ENCODE results near the gene CLTC.
"Not testable (repeated sequence)": the region's sequence is repeated elsewhere in the genome, so short reads cannot be mapped to it uniquely, and the experiment has no call there.

Gene CLTC

DNA sequence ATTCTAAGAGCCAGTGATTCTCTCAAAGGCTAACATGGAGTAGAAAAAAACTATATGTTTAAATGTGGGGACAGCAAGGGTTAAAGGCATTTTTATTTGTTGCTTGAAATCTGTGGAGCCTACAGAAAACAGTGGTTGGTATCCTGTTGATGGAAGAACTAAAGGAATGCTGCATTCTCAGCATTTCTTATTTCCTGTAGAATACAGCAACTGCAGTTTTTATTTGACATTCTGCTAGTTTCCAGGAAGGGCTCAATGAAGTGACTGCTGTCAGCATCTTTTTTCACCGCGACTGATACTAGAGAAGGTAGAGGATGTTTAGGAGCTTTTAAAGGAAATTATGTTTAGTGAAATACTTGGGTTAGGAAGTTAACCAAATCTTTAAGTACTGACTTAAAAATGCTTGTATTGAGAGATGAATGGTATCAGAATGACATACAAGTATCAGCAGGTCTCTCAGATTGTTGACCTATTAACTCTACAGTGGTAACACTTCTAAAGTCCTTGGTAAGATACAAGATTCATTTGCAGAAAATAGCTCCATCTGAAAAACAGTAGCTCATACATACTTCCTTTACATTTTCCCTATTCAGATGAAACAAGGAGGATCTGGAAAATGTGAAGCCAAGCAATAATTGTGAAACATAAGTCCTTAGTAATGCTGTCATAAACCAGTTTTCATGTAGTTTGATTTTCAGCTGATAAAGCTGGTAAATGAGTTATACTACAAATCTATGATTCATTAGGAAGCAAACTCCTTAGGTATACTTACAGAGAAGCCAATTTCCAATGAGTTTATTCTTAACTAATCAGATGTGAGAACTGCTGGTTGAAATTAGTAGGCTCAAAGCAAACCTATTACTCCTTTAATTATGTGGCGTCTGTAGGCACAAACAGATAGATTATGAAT lies 15.2 kb downstream of the CLTC start:
- no peak for DNase-seq

DNA sequence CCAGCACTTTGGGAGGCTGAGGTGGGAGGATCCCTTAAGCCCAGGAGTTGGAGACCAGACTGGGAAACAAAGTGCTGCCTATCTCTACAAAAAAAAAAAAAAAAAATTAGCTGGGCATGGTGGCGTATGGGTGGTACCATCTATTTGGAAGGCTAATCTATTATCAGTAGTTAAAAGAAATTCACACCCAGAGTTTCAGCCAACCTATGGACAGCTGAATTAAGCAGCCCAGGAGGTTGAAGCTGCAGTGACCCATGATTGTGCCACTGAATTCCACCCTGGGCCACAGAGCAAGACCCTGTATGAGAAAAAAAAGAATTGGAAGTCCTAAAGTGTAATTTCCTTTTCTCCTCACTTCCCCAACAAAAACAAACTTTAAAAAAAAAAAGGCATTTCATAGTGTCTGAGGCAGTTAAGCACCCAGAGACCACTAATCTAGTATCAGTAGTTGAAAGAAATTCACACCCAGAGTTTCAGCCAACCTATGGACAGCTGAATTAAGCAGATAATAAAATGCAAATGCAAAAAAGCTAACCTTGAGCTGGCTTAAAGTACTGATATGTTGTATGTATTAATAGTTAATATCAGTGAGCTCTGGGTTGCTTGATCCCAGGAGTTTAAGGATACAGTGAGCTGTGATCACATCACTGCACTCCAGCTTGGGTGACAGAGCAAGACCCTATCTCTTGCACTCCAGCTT lies 18.1 kb downstream of the CLTC start:
- DNase-seq = no peak

DNA sequence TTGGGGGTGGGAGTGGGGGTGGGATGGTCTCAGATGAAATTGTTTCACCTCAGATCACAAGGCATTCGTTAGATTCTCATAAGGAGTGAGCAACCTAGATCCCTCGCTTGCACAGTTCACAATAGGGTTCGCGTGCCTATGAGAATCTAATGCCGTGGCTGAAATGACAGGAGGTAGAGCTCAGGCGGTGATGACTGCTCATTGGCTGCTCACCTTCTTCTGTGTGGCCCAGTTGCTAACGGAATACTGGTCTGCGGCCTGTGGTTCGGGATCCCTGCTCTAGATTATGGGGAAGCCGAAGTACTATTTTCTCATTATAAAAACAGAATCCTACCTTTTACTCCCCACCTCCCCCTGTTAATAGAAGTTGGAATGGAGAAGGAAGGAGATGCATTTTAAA lies 18.9 kb downstream of the CLTC start:
- no peak for DNase-seq

DNA sequence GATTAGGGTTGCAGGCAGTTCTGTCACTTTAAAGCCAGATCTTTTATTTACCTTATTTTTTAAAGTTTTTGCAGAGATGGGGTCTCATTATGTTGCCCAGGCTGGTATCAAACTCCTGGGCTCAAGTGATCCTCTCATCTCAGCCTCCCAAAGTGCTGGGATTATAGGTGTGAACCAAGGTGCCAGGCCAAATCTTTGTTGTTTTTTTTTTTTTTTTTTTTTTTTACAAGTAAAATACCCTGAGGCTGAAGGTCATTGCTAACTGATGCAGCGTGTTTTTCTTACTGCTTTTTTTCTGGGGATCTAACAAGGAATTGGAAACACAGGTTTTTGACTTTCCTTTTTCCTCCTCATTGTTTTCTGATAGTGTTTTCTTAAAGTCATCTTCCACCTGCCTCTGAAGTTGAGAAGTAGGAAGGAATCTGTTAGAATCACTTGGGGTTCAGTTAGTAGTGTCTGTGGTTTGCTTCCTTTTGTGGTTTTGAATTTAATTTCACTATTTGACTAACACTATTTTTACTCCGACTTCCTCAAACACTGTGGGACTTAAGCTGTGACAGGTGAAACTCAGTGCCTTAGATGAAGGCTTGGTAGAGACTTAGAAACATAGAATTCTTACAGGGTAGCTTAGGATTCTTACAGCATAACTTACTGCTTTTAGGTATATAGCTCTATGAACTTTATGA lies 22.2 kb downstream of the CLTC start:
- DNase-seq = no peak

DNA sequence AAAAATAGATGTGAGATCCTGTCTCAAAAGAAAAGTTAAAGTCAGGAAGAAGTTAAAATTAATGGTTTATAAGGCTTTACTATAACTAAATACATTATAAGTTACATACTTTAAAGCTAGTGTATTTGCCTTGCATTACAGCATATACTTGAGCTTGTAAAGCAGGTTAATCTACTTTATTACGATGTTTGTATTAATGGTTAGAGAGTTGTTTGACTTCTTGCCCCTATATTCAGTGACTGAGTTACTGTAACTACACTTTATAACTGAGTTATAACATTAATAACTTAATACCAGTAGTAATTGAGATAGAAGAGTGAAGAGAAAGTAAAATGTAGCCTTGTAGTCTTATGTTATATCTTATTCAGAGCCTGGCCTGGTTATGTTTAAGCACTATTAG lies 22.9 kb downstream of the CLTC start:
- no peak for DNase-seq

DNA sequence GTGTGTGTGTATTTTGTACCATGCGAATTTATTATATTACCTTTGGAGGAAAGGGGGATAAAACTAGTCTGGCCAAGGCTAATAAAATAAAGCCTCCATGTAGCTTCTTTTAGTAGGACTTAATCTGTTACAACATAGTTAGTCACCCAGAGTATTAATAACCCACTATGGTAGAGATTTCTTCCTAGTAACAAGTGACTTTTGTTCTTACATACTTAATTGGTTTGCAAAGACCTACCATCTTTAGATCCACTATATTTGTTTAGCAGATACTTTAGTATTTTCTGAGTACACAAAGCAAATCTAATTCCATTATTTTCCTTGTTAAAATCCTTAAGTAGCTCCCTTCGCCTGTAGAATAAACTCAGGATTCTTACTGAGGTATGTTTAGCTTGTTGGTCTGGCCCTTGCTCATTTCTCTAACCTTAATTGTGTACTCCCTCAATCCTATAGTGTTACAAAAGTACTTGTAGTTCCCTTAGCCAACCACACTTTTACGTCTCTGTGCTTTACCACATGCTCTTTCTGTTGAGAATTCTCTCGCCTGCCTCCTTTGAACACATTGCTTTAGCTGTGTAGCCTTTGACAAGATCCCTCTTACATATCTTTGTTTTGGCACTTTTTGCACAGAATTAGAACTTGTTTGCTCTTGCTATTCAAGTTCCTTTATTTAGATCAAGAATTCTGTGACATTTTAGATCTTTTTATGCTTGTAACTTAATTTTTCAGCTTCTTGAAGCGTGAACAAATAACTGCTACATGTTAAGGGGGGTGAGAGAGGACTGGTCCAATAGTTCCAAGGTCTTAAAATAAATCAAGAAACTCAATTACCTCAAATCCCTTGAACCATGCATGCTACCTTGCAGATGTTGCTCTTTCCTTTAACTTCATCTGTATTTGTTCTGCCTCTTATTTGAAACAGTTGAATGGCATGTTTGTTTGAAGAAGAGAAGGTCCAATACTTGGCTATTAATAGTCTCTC lies 23.8 kb downstream of the CLTC start:
- no peak for DNase-seq

DNA sequence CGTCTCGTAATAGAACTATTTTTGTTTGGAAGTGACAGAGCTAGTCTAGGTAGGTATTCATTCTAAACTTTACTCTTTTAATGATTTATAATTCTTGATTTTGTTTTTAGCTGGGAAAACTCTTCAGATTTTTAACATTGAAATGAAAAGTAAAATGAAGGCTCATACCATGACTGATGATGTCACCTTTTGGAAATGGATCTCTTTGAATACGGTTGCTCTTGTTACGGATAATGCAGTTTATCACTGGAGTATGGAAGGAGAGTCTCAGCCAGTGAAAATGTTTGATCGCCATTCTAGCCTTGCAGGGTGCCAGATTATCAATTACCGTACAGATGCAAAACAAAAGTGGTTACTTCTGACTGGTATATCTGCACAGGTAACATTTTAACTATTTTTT lies 27.6 kb downstream of the CLTC start:
- no peak for DNase-seq

DNA sequence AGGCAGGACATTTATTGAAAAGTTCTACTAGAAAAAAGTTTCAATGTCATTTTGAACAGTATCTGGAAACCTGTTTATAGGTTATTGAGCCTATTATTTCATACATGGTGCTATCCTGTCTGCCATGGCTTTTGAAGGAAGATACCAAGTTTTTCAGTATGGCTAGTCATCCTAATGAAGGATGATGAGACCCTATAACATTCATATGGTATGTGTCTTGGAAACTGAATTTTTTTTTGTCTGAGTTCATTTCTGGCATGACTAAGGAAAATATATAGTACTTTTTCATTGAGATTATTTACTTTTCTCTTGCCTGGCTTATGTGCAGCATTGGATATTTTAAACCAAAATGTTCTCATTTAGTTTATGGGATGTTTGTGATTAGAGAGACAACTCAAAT lies 30.2 kb downstream of the CLTC start:
- DNase-seq = no peak

DNA sequence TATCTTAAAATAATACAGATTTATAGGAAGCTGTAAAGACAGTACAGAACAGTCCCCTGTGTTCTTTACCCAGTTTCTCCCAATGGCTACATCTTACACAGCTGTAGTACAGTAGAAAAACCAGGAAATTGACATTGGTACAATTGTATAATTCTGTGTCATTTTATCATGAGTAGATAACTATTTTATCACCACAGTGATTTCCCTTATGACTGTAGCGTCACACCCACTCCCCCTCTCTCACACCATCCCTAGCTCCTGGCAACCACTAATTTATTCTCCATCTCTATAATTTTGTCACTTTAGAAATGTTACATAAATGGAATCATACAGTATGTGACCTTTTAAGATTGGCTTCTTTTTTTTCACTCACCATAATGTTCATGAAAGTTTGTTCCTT lies 30.9 kb downstream of the CLTC start:
- DNase-seq = no peak

DNA sequence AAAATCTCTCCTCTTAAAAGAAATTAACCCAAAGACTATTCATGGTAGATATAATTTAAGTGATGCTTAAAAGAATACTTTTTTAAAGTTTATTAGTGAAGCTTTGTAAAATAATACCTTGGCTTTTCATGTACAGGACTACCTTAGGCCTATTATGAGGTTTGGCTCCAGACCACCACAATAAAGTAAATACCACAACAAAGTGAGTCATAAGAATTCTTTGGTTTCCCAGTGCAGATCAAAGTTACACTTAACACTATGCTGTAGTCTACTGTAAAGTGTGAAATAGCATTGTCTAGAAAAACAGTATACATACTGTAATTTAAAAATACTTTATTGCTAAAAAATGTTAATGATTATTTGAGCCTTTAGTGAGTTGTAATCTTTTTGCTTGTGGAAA lies 31.7 kb downstream of the CLTC start:
- no peak for DNase-seq

DNA sequence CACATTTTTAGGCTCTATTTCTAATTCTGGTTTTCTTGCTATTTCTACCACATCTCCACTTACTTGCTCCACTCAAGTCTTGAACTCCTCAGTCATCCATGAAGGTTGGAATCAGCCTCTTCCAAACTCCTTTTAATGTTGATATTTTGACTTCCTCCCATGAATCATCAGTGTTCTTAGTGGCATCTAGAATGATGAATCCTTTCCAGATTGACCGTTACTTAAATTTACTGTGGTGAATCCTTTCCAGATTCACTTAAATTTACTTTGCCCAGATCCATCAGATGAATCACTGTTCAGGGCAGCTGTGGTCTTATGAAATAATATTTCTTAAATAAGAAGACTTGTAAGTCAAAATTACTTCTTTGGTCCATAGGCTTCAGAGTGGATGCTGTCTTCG lies 32.4 kb downstream of the CLTC start:
- DNase-seq = no peak

DNA sequence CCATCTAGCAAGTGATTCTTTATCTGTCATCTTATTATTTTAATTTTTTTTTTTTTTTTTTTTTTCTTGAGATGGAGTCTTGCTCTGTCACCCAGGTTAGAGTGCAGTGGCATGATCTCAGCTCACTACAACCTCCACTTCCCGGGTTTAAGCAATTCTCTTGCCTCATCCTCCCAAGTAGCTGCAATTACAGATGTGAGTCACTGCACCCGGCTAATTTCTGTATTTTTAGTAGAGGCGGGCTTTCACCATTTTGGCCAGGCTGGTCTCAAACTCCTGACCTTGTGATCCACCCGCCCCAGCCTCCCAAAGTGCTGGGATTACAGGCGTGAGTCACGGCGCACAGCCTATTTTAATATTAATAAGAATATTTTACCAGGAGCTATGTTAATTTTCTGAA lies 36.9 kb downstream of the CLTC start:
- not testable (repeated sequence) for DNase-seq

DNA sequence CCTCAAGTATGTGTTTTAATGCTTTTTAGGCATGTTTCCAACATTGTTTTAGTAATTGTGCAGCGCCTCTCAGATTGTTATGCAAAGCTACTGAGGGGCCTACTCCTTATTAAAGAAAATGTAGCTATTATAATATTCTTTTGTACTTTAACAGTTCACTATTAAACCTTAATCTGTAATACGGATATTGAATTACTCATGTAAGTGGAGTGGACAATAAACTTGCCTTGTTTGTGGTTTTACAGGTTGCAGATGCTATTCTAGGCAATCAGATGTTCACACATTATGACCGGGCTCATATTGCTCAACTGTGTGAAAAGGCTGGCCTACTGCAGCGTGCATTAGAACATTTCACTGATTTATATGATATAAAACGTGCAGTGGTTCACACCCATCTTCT lies 46.5 kb downstream of the CLTC start:
- no peak for DNase-seq

DNA sequence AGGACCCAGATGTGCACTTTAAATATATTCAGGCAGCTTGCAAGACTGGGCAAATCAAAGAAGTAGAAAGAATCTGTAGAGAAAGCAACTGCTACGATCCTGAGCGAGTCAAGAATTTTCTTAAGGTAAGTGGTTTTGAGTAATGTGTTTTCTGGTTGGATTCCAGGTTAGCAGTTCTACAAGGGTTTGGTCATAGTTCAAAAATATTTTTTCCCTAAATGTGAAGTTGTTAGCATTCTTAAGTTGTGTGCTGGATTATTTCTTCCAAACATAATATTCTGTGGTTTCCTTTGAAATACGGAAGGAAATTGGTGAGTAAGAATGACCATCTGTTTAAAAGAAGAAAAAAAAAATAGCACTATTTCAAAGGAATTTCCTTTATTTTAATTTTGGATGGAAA lies 49.1 kb downstream of the CLTC start:
- no peak for DNase-seq

DNA sequence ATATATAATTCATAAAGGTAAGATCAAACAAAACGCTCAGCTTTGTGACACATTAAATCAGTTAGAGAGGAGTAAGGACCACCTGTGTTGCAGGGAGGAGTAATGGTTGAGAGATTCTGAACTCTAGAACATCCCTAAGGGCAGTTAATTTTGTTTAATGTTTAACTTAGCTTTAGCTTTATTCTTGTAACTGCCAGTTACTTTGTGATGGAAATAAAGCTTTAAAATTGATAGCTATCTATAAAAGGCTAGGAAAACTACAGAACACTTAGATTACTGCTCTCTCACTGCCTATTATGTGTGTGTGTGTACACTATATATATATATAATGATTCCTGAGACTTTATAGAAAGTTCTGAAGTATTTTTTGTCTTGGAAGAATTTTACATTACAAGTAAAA lies 49.7 kb downstream of the CLTC start:
- DNase-seq = no peak

DNA sequence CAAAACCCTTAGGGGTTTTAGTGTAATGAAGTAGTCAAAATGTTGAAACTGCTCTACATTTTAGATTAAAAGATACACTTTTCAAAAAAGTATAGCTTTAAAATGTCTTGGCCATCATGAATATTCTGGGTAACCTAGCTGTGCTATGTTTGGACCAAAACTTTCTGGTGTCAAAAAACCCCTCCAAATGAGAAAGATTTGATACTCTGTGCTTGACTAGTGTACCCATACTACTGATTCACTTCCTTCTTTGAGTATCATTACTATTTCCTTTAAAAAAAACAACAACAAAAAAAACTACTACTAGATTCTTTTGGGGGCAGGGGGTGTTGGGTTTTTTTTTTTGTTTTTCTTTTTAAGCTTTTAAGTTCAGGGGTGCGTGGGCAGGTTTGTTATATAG lies 50.2 kb downstream of the CLTC start:
- DNase-seq = no peak

DNA sequence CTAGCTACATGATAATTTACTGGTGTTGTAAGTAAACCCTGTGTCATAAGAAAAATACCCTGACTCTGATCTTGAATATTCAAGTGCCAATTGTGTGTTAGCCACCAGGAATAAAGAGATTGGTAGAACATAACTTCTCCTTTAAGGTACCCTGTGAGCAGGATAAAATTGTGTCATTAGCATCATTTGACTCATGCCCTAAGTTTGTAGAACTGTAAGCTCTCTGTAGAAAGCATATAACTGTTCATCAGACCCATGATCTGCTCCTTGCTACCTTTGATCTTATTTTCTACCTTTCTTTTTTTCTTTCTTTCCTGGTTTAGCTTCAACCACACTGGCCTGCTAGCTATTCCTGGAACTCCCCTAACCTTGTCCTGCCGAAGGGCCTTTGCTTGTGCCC lies 51.7 kb downstream of the CLTC start:
- no peak for DNase-seq

DNA sequence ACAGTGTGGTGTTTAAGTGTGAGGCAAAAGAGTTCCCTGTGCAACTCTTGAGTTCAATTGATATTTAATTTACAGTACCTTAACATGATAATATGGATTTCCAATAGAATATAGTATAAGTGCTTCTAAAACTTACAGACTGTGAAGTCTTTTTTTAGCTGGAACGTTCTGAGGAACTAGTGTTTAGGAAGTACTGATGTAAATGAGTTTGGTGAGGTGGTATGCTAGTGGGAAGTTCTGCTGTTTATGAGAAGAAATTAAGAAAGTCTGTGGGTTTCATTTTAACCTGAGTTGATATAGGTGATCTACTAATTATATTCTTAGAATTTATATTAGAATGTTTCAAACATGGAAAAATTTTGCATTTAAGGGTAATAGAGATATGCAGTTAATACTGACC lies 55.5 kb downstream of the CLTC start:
- DNase-seq = no peak

DNA sequence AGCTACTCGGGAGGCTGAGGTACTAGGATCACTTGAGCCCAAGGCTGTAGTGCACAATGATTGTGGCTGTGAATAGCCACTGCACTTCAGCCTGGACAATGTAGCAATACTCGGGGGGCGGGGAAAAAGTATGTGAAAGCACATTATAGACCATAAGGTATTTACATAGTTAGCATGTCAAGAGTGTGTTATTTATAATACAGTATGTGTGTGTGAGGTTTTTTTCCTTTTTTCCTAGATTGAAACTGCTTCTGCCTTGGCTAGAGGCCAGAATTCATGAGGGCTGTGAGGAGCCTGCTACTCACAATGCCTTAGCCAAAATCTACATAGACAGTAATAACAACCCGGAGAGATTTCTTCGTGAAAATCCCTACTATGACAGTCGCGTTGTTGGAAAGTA lies 57.0 kb downstream of the CLTC start:
- DNase-seq = no peak

DNA sequence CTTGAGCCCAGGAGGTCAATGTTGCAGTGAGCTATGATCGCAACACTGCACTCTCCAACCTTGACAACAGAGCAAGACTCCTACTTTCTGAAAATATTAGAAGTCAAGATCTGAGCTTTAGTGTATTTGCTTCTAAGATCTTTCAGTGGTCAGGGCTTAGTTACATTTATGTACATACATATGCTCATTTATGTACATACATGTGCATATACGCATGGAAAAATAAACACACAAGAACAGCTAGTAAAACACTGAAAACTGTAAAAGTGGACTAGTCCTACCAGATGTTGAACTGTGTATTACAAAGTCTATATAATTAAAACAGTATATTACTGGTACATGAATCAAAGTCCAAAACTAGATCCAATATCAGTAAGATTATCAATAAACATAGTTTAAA lies 59.2 kb downstream of the CLTC start:
- no peak for DNase-seq

DNA sequence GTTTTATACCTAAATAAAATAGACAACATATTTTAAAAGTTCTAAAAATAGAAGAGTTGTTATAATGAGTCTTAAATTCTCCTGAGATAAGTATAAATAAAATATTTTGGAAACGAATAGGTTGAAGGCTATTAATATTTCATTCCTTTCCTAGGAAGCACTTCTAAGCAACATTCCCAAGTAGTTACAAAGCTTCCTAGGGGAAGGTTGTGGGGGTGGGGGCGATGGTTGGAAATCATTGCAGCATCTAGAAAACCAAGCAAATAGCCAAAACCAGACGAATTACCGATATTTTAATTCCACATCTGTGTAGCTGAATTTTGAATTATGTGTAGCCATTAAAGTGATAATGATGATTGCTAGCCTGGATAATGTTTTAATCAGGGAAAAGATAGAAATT lies 60.6 kb downstream of the CLTC start:
- DNase-seq = no peak

DNA sequence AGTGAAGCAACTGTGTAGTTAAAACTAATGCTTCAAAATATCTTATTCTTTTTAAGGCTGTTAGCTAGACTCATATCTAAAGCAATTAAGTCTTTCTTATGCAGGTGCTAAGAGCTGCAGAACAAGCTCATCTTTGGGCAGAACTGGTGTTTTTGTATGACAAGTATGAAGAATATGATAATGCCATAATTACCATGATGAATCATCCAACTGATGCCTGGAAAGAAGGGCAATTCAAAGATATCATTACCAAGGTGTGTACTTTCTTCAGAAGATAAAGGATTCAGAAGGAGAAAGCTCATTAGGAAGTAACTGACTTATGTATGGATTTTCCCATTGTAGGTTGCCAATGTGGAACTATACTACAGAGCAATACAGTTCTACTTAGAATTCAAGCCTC lies 63.6 kb downstream of the CLTC start:
- no peak for DNase-seq

DNA sequence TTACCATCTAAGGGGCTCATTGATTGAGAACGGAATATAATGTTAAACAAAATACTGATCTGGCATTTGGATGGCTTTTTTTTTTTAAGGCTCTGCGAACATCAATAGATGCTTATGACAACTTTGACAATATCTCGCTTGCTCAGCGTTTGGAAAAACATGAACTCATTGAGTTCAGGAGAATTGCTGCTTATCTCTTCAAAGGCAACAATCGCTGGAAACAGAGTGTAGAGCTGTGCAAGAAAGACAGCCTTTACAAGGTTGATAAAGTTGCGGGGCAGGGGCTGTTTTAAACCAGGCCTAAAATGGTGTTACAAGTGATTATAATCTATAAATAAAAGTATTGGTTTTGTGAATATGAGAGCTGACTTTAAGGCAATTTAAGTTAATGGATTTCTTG lies 65.3 kb downstream of the CLTC start:
- DNase-seq = no peak
